NCI-H1694 treated with DMSO at 0.1 percent for 48 hours (cell line): Measurements from ENCODE around the gene DCP1A.
"Not testable (repeated sequence)": the region's sequence is repeated elsewhere in the genome, so short reads cannot be mapped to it uniquely, and the experiment has no call there.

ENCODE experiments used
- DNase-seq: peaks from one replicate; lab custom pipeline; 2025; lab: John Stamatoyannopoulos, UW

The DCP1A gene

DNA sequence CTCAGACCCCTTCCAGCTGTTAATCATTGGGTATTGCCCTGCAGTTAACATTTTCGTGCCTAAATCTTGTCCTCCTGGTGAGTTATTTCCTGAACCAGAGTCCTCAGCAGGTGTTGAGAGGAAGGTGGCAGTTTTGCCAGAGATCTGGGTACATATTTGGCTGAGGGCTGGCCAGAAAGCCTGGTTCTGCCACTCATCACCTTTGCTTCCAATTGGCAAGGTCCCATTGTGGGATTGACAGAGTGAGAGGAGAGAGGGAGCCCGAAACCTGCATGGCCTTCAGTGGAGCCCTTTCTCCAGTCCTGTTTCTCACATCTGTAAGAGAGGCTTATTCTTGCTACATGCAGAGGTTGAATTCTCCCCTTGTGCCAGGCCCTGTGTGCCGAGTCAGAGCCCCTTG is 82.6 kb downstream of the DCP1A start:
- no peak for DNase-seq

DNA sequence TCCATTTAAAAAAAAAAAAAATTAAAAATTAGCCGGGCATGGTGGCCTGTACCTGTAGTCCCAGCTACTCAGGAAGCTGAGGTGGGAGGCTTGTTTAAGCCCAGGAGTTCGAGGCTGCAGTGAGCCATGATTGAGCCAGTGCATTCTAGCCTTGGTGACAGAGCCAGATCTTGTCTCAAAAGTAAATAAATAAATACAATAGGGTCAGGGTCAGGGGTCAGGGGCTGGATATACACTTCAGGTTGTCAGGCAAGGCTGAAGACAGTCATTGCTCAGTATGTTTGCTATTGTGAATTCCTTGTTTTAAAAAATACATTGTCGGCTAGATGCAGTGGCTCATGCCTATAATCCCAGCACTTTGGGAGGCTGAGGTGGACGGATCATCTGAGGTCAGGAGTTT is 83.4 kb downstream of the DCP1A start:
- DNase-seq = no peak

DNA sequence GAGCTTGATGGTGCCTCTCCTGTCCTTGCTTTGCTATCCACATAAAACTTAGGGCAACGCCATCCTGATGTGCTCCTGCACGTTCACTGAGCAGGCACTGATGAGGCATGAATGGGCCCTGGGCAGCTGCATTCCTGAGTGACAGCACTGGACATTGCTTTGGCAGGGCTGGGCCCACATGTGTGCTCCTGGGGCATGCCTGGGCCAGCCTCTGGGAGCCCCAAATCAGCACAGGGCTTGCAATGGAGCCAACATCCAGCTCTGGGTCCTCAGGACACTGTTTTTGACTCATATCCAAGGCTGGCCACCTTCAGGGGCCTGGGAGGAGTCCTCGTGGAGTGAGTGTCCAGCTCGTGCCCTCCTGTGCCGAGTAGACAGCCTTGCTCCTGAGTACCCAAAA is 85.6 kb downstream of the DCP1A start:
- no peak for DNase-seq

- no peak for DNase-seq
These were observed 87.0 kb downstream of the DCP1A start for GRCh38 chr3:53260286-53260785.

GRCh38 chr3:53259427-53260259 is 87.7 kb downstream of the DCP1A start:
- no peak for DNase-seq

DNA sequence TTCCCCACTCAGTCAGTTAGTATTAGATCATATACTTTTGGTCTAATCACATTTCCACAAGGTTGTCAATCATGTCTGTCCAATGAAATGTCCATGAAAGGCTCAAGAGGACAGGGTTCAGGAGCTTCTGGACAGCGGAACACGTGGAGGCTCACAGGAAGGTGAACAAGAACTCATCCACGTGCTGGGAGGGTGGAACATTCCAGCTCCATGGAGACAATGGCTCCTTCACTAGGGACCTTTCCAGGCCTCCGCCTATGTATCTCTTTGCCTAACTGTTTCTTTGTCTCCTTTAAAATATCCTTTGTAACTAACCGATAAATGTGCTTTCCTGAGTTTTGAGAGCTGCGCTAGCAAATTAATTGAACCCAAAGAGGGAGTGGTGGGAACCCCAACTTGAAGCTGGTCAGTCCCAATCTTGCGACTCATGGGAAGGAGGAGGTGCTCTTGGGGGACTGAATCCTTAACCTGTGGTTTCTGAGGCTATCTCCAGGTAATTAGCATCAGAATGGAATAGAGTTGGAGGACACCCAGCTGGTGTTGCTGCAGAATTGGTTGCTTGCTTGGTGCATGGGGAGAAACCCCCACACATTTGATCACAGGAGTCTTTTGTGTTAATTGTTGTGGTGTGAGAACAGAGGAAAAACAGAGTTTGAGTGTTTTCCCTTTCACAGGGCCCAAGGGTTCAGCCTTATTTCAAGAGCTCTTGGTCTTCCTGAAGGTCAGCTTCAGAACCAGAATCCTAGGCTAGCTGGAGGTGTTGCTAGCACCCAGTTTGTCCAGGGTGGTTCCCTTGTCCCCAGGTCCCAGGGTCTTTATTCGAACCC is 88.5 kb downstream of the DCP1A start:
- no peak for DNase-seq

DNA sequence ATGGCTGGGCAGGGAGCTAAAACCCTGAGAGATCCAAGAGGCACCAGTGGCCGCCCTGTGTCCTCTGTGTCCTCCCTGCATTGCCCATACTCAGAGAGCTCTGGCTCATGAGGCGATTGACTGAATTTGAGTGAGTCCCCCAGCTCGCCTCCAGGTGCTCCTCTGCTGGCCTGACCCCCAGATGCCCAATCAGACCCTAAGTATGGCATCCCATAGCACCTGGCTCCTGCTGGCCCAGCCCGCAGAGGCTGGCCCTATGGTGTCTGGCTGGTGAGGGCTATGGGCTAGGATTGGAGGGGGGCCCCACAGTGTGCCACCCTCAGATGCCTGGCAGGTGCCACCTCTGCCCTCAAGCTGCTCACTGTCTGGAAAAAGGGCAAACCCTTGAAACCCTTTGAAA is 89.9 kb downstream of the DCP1A start:
- no peak for DNase-seq

GRCh38 chr3:53256704-53257055 is 90.7 kb downstream of the DCP1A start:
- DNase-seq = no peak

- DNase-seq = no peak
These were observed 91.3 kb downstream of the DCP1A start, which contains the start of gene TKT for GRCh38 chr3:53255775-53256703. Gene TKT, minus strand, starts transcription at chr3:53256022. Its CDS starts 80 bp downstream, at chr3:53255942.

- DNase-seq = no peak
These were observed 91.9 kb downstream of the DCP1A start for GRCh38 chr3:53255423-53255774.

DNA sequence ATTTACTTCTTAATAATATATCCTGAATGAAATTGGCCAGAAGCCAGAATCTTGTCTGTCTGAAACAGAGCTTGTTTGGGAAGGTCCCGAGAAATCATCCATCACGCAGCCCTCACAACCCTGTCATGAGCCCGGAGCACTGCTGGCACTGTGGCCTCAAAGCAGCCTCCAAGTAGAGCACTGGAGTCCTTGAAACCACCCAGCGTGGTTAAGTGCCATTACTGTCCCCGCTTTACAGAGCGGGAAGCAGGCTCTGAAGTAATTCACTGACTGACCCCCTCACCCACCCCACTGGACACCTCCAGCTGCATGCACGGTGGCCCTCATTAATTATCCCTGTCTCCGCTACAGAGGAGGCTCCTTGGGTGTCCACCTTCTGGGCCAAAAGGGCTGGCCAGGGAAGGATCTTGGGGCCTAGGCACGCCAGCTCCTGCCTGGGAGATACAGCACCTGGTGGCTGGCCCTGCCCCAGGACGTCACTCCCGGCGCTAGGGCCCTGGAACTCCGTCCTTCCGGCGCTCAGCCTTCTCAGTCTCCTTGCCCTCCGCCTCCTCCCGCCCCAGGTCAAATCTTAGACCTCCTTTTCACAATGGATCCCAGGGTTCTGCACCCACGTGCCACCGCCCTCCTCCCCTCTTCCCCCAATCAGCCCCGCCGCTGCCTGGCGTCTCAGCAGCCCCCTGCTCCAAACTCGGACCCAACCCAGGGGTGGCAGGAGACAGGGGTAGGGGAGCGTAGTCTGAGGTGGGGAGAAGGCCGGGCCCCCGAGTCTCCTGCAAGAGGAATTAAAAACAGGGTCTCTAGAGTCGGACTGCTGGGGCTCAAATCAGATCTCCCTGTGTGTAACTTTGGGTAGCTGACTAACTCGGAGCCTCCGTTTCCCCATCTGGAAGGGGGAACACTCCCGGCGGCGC is 92.6 kb downstream of the DCP1A start:
- DNase-seq = no peak

GRCh38 chr3:53253707-53254508 is 93.4 kb downstream of the DCP1A start:
- no peak for DNase-seq

DNA sequence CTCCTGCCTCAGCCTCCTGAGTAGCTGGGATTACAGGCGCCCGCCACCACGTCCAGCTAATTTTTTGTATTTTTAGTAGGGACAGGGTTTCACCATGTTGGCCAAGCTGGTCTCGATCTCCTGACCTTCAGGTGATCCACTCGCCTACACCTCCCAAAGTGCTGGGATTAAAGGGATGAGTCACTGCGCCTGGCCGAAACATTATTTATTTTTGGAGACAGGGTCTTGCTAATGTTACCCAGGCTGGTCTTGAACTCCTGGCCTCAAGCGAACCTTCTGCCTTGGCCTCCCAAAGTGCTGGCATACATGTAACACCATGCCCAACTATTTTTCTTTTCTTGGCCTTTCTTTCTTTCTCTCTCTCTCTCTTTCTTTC is 94.4 kb downstream of the DCP1A start:
- not testable (repeated sequence) for DNase-seq

DNA sequence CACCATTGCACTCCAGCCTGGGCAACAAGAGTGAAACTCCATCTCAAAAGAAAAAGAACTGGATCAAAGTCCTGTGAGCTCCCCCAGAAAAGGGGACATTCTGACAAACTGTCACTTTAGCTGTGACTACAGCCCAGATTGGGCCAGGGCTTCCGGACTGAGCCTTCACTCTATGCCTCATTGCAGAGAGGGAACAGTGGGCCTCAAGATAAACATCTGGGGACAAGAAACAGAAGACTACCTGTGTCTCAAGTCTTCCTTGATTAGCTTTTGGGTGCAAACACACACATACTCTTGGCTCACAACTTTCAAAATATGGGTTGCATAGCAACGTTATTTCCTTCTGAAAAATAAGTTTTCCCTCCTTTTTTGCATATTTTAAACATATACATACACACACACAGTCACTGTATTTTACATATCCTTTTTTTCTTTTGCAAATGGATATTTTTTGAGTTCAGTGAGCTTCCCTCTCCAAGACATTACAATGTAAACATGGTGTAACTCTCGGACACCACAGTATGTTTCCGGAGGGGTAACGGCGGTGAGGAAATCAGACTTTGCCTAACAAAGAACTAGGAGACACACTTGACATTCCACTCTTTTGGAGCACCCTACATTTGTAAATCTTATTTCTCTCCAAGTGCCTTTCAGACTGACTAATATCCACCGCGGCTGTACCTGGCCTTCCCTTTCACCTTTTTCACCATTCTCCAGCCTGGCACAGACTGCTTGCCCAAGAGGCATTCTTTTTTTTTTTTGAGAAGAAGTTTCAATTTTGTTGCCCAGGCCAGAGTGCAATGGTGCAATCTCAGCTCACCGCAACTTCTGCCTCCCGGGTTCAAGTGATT is 95.0 kb downstream of the DCP1A start:
- no peak for DNase-seq

DNA sequence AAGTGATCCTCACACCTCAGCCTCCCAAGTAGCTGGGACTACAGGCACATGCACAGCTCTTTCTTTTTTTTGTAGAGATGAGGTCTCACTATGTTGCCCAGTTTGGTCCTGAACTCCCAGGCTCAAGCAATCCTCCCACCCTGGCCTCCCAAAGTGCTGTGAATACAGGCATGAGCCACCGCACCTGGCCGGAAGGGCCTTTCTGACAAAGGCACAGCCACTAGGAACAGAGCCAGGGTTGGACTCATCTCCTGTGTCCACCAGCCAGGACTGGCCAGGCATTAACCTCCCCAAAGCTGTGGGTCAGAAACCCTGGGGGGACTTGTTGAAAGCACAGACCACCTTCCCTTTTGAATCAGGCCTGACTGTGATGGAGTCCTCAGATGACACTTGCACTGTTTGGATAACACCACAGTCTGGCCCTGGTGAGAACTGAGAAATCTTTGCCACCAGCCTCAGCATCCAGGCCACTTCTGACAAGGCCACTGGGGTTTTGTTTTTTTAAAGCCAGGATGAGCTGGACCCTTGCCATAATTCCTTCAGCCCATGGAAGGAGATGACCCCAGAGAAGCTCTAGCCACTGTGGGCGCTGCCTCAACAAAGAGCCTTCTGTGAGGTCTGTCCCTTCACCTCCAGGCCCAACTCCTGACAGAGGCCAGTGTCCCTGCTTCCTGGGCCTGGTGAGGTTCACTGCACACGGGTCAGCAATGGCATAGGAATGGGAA is 96.3 kb downstream of the DCP1A start:
- no peak for DNase-seq

- DNase-seq = no peak
These were observed 96.9 kb downstream of the DCP1A start for GRCh38 chr3:53250453-53250852.

GRCh38 chr3:53248161-53248560 is 99.2 kb downstream of the DCP1A start:
- no peak for DNase-seq

DNA sequence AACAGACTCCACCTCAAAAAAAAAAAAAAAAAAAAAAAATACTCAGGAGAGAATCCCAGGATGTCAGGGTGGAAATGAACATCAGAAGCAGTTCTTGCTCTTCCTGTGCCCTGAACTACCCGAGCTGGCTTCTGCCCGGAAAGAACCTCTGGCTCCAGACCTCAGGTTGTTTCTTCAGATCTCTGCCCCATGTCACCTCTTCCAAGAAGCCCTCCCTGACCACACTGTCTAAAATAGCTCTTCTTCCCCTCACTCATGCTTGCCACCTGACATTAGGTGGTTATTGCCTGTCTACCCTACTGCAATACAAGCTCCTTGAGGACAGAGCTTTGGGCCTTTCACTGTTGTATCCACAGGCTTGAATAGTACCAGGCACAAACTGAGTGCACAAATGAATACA is 99.7 kb downstream of the DCP1A start:
- no peak for DNase-seq

DNA sequence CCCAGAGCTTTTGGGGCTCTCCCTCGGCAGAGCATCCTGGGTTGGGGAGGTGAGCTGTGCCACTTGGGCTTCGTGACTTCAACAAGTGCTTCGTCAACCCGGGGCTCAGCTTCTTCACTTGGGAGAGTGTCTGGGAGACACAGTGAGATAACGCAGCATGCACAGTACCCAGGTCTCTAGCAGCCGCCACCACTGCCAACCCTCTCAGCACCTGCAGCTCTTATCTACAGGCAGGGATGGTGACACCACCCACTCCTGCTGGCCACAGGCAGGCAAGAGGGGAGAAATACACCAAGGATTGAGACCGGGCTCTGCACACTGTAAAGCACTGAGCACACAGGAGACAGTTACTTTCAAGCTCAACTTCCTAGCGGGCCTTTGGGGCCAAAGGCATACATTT is 103.1 kb downstream of the DCP1A start:
- DNase-seq = no peak
